Parathyroid adenoma (tissue), 2 donors: ENCODE measurements around the gene PRSS22.

Experiments used
- H2AFZ ChIP-seq: fragments of 300-600 bp; sonication (generic); one replicate; pipeline ENCODE4 v1.7.0; 2017; ENCODE audit warnings: antibody characterized with exemption, mild to moderate bottlenecking
- H3K27ac ChIP-seq: fragments of 300-600 bp; sonication (generic); one replicate; pipeline ENCODE4 v1.7.0; 2017
- H3K27me3 ChIP-seq: fragments of 300-600 bp; sonication (generic); one replicate; pipeline ENCODE4 v1.7.0; 2017; ENCODE audit warnings: low read length; ENCODE audit not compliant: control insufficient read depth, insufficient read depth
- H3K36me3 ChIP-seq: fragments of 300-600 bp; sonication (generic); one replicate; pipeline ENCODE4 v1.7.0; 2017; ENCODE audit warnings: low read length; ENCODE audit not compliant: control insufficient read depth, insufficient read depth
- H3K4me1 ChIP-seq: fragments of 300-600 bp; sonication (generic); one replicate; pipeline ENCODE4 v1.7.0; 2017; ENCODE audit warnings: control low read depth
- H3K4me2 ChIP-seq: fragments of 300-600 bp; sonication (generic); one replicate; pipeline ENCODE4 v1.7.0; 2017; ENCODE audit warnings: low read length
- H3K4me3 ChIP-seq: fragments of 300-600 bp; sonication (generic); one replicate; pipeline ENCODE4 v1.7.0; 2017; ENCODE audit warnings: low read depth, low read length
- H3K79me2 ChIP-seq: fragments of 300-600 bp; sonication (generic); one replicate; pipeline ENCODE4 v1.7.0; 2017; ENCODE audit warnings: control low read depth
- H3K9ac ChIP-seq: fragments of 300-600 bp; sonication (generic); one replicate; pipeline ENCODE4 v1.7.0; 2017; ENCODE audit warnings: mild to moderate bottlenecking
- H3K9me3 ChIP-seq: fragments of 300-600 bp; sonication (generic); one replicate; pipeline ENCODE4 v1.7.0; 2017; ENCODE audit warnings: low read length; ENCODE audit not compliant: control insufficient read depth
- TF ChIP-seq, protein P1 (sequence below): fragments of 300-600 bp; sonication (generic); IDR thresholded peaks from one replicate; pipeline ENCODE4 v1.7.0; 2017; ENCODE audit warnings: antibody characterized with exemption, mild to moderate bottlenecking
- donor health status: primary hyperparathyroidism.

PRSS22 gene

DNA sequence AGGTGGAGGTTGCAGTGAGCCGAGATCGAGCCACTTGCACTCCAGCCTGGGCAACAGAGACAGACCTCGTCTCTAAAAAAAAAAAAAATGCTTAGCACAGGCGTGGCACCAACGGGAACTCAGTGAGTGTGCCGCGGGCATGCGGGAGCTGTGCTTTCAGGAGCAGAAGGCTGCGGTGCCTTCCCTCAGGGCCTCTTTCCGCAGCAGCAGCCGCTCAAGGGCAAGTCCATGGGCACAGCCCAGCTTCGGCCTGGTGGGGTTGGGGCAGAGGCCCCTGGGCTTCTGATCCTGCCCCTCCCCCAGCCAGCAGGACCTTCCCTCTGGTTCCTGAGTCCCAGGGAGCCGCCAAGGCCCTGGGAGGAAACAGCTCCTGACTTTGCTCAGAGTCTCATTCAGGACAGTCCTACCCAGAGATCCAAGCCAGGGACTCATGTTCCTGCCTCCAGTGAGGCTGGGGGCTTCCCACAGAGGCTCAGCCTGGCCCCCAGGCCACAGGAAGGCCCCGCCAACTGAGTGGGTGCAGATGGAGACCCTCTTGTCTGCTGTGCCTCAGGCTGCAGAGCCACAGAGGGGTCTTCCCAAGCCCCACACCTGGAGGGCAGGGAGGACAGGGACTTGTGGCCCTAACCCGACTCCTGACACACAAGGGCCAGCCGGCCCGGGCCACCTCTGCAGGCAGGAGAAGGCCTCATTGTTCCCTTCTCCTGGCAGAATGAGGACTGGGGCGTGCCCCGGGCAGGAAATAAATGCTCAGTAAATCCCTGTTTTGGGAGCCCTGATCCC, 31.2 kb downstream of the PRSS22 start:
- Histone ChIP-seq H3K9me3 (no peaks in the 10 kb centered on the region), H3K4me2 (no peak overlapping the region), H2AFZ (no peak overlapping the region), H3K27me3 (no peaks in the 10 kb centered on the region), H3K79me2 (peaks cover 2% of the 10 kb centered on the region), H3K9ac (no peak overlapping the region), H3K36me3 (no peaks in the 10 kb centered on the region), H3K4me3 (no peak overlapping the region), H3K4me1 (peaks cover 20% of the 10 kb centered on the region), H3K27ac (no peak overlapping the region)
- TF ChIP-seq, protein P1, sequence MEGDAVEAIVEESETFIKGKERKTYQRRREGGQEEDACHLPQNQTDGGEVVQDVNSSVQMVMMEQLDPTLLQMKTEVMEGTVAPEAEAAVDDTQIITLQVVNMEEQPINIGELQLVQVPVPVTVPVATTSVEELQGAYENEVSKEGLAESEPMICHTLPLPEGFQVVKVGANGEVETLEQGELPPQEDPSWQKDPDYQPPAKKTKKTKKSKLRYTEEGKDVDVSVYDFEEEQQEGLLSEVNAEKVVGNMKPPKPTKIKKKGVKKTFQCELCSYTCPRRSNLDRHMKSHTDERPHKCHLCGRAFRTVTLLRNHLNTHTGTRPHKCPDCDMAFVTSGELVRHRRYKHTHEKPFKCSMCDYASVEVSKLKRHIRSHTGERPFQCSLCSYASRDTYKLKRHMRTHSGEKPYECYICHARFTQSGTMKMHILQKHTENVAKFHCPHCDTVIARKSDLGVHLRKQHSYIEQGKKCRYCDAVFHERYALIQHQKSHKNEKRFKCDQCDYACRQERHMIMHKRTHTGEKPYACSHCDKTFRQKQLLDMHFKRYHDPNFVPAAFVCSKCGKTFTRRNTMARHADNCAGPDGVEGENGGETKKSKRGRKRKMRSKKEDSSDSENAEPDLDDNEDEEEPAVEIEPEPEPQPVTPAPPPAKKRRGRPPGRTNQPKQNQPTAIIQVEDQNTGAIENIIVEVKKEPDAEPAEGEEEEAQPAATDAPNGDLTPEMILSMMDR = no peak

DNA sequence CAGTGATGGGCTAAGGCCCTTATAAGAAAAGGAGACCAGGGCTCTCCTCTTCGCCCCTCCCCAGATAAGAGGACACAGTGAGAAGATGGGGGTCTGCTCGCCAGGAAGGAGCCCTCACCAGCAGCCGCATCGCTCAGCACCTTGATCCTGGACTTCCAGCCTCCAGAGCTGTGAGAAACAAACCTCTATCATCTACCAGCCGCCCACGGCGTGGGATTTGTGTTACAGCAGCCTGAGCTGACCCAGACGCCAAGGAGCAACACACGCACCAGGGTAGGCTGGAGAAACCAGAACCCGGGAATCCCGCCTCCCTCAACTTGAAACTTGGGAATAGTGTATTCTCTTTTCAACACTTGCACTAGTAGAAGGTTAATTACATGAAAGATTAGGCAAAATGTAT, 32.1 kb downstream of the PRSS22 start:
- TF ChIP-seq, protein P1 = no peak
- Histone ChIP-seq H2AFZ (no peak overlapping the region), H3K4me3 (no peak overlapping the region)

DNA sequence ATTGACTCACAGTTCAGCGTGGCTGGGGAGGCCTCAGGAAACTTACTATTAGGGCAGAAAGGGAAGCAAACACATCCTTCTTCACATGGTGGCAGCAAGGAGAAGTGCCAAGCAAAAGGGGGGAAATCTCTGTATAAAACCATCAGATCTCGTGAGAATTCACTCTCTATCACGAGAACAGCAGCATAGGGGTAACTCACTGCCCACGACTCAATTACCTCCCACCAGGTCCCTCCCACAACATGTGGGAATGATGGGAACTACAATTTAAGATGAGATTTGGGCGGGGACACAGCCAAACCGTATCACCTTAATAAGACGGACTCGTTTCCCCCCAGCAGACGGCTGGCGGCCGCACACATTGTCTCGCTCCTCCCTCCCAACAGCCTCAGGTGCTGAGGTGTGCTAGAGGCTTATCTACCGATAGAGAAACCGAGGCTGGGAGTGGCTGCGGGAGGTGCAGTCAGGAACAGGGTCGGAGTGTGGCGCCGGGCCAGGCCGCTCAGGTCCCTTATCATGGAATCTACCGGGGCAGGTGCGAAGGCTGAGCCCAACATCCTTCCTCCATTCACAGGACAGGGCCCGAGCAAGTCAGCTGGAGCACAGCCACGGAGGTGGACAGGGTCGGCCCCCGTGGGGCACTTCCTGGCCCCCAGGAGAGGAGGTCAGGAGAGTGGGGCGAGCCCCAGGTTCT, 32.8 kb downstream of the PRSS22 start:
- H3K27ac ChIP-seq = no peak overlapping the region
- no peak overlapping the region for H3K4me2 ChIP-seq
- H3K79me2 ChIP-seq = no peaks in the 10 kb centered on the region
- TF ChIP-seq, protein P1 = no peak
- no peaks in the 10 kb centered on the region for H3K27me3 ChIP-seq
- H3K4me3 ChIP-seq = no peak overlapping the region
- H3K36me3 ChIP-seq = no peaks in the 10 kb centered on the region
- H3K4me1 ChIP-seq = peaks cover 10% of the 10 kb centered on the region
- no peaks in the 10 kb centered on the region for H3K9me3 ChIP-seq
- no peak overlapping the region for H2AFZ ChIP-seq
- no peak overlapping the region for H3K9ac ChIP-seq

More for the DNA sequence above, 32.1 kb downstream of the PRSS22 start:
- H3K27me3 ChIP-seq = no peaks in the 10 kb centered on the region
- H3K9ac ChIP-seq = no peak overlapping the region
- peaks cover 2% of the 10 kb centered on the region for H3K79me2 ChIP-seq
- H3K36me3 ChIP-seq = no peaks in the 10 kb centered on the region
- H3K4me1 ChIP-seq = peaks cover 17% of the 10 kb centered on the region
- H3K4me2 ChIP-seq = no peak overlapping the region
- no peak overlapping the region for H3K27ac ChIP-seq
- no peaks in the 10 kb centered on the region for H3K9me3 ChIP-seq

DNA sequence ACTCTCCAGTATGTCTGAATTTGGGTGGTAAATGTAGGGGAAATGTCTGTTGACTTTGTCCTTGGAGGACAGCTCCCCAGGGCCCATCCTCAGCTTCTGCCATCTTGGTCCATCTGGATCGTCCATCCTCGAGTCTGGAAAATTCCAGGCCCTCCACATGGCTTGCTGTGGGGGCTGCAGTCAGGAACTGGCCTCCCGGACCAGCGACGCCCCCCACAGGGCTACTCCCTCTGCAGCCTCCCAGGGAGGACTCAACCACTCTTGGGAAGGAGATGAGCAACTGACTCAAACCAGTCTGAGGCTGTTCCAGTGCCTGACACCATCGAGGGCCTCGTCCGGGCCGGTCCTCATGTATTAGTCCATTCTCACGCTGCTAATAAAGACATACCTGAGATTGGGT, 33.3 kb downstream of the PRSS22 start:
- Histone ChIP-seq H3K9me3 (no peaks in the 10 kb centered on the region), H3K4me1 (peaks cover 4% of the 10 kb centered on the region), H3K4me2 (no peak overlapping the region), H3K79me2 (no peaks in the 10 kb centered on the region), H3K27ac (no peak overlapping the region), H3K36me3 (no peaks in the 10 kb centered on the region), H3K9ac (no peak overlapping the region), H3K27me3 (no peaks in the 10 kb centered on the region), H3K4me3 (no peak overlapping the region), H2AFZ (no peak overlapping the region)
- TF ChIP-seq, protein P1 = no peak
